Fibroblast of mammary gland (primary cell): ENCODE results near the gene RABGAP1L.
A peak's percentile ranks its signal among the peaks of the same experiment; 100 is the strongest.
"Not testable (repeated sequence)": the region's sequence is repeated elsewhere in the genome, so short reads cannot be mapped to it uniquely, and the experiment has no call there.

Experiments
- DNase-seq: peaks from one replicate; pipeline ENCODE4 v3.0.0-alpha.2; 2010; ENCODE audit warnings: low read depth
- H3K4me3 ChIP-seq: 2 replicates; pipeline ENCODE4 v1.5.1; 2011; ENCODE audit warnings: low read depth, mild to moderate bottlenecking, low read length, moderate library complexity; ENCODE audit not compliant: control insufficient read depth
- TF ChIP-seq, protein P1 (sequence below): conservative IDR thresholded peaks from 2 replicates; pipeline ENCODE4 v1.5.1; 2011; ENCODE audit warnings: low read depth, low read length, inconsistent platforms; ENCODE audit not compliant: control insufficient read depth, insufficient read depth

RABGAP1L gene

DNA sequence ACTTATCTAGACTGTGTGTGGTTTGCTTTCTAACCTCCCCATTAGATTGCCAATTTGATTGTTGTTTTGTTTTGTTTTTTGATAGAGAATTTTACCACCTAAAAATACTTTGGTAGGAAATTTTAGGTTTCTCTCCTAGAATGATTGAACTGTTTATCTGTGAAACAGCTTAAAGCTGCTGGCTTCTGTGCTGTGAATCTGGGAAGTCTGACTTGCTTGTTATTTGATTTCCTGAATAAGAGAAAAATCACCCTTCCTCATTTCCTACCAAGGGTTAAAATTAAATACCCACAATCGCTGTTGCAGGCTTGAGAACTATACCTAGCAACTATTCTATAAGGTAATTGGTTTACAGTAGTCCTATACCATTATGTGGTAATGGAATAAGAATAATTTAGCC is 641.6 kb downstream of the RABGAP1L start:
- TF ChIP-seq, protein P1, sequence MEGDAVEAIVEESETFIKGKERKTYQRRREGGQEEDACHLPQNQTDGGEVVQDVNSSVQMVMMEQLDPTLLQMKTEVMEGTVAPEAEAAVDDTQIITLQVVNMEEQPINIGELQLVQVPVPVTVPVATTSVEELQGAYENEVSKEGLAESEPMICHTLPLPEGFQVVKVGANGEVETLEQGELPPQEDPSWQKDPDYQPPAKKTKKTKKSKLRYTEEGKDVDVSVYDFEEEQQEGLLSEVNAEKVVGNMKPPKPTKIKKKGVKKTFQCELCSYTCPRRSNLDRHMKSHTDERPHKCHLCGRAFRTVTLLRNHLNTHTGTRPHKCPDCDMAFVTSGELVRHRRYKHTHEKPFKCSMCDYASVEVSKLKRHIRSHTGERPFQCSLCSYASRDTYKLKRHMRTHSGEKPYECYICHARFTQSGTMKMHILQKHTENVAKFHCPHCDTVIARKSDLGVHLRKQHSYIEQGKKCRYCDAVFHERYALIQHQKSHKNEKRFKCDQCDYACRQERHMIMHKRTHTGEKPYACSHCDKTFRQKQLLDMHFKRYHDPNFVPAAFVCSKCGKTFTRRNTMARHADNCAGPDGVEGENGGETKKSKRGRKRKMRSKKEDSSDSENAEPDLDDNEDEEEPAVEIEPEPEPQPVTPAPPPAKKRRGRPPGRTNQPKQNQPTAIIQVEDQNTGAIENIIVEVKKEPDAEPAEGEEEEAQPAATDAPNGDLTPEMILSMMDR = no peak
- H3K4me3 ChIP-seq = no peak overlapping the region
- no peak for DNase-seq

DNA sequence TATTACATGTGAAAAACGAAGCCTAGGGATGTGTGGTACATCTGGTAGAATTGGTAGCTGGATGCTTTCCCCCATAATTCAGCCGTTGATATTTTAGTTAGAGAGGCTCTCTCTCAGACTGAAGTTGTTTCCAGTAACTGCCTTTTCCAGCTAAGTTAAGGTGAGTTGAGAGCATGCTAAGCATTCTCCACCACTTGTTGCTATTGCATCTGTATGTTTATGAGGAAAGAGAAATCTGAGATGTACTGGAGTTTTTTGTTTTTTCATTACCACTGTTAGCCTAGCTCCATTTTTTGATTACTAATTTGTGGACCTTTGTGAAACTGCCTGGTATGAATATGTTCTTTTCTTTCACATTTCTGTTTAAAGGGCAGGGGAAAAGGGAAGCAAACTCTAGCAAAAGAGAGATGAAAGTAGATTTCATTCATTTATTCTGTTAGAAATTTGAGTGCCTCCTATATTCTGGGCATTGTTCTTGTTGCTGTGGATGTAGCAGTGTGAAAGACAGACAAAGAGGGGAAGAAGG is 650.5 kb downstream of the RABGAP1L start:
- TF ChIP-seq, protein P1 = no peak
- DNase-seq = no peak
- no peak overlapping the region for H3K4me3 ChIP-seq

DNA sequence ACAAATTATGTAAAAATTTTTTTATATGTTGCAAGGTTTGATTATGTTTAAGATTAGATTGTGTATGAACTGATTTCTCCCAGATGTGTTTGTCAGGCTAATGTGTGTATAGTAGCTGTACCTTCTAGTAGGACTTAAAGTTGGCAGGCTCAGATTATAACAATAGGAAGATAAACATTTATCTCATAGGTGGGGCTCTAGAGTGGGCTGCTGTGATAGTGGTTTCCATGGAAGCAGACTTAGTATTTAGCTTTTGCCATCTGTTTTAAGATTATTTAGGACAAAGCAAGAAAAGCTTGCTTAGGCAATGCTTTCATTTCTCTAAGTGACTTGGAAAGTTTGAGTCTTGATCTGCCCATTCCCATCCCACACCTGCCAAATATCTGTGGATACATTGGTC is 652.7 kb downstream of the RABGAP1L start:
- no peak for DNase-seq
- TF ChIP-seq, protein P1 = no peak

DNA sequence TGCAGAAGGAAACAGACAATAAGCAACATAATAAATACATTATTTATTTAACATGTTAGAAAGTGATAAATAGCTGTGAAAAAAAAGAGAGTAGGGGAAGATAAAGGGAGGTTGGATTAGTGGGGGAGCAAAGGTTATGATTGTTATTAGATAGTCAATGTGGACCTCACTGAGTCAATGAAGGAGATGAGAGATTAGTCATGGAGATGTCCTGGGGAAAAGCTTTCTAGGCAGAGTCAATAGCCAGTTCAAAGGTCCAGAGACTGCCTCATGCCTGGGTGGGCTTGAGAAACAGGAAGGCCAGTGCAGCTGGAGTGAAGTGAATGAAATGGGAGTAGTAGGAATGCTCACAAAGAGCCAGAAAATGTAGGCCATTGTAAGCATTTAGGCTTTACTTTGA is 653.3 kb downstream of the RABGAP1L start:
- DNase-seq = peak; percentile 44
- TF ChIP-seq, protein P1 = no peak
- no peak overlapping the region for H3K4me3 ChIP-seq

More for the DNA sequence above, 652.7 kb downstream of the RABGAP1L start:
- no peak overlapping the region for H3K4me3 ChIP-seq

DNA sequence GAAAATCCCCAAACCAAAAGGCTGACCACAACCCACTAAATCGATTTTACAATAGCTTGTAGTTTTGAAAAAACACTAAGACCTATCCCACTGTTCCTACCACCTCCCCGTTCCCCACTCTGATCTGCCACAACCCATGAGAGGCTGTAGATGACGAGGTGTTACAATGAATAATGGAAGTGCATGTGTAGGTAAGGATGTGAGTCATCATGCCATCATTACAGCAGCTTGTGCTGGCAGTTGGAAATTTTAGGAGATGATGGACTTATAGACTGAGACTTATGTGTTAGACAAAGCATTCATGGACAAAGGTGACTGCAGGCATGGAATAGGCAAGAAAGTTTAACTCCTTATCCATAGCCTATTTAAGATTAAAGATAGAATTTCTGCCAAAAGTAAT is 655.7 kb downstream of the RABGAP1L start:
- TF ChIP-seq, protein P1 = no peak
- peak; percentile 83 for DNase-seq
- no peak overlapping the region for H3K4me3 ChIP-seq

DNA sequence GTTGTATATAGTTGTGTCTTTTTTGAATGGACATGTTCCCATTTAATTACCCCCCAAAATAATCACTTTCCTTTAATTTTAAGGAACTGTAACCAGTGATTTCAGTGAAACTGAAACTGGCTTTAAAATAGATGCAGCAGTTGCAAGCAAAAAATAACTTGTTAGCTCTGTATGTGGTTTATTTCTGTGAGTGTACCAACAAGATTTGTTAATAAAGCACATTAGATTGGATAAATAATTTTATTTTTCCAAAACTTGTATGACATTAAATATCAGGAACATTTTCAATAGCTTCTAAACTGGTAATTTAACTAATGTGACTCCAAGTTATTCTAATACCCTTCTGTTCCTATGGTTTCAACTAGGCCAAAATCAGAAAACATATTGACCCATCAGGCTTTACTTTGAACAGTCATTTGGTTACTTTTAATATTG is 656.2 kb downstream of the RABGAP1L start:
- DNase-seq = no peak
- TF ChIP-seq, protein P1 = no peak
- no peak overlapping the region for H3K4me3 ChIP-seq

DNA sequence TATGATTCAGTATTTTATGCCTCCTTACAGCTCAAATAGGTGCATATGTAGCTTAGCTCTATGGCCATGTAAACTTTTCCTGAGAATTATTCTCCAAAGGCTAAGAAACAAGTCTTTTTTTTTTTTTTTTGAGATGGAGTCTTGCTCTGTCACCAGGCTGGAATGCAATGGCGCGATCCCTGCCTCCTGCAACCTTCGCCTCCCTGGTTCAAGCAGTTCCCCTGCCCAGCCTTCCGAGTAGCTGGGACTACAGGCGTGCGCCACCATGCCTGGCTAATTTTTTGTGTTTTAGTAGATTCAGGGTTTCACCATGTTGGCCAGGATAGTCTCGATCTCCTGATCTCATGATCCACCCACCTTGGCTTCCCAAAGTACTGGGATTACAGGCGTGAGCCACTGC is 657.3 kb downstream of the RABGAP1L start:
- H3K4me3 ChIP-seq, DNase-seq: not testable (repeated sequence)
